CD4-positive, alpha-beta T cell (primary cell): ENCODE measurements around the gene SRM. TPM values are rescaled to one million over a fixed set of nuclear protein-coding genes. Genes with fewer than 3 reads are reported as not detected.
A peak's percentile ranks its signal among the peaks of the same experiment; 100 is the strongest.

ENCODE experiments used
- ATAC-seq: fragments of 200-7000 bp; cut with Tn5 transposase; one replicate; pipeline ENCODE4 v1.10.0; 2022; ENCODE audit warnings: mild to moderate bottlenecking; ENCODE audit not compliant: poor library complexity
- CTCF ChIA-PET: fragments of 350-600 bp; sonication (Branson Sonifier 250); formaldehyde crosslinking; loops from one replicate; lab custom pipeline; 2021; ENCODE audit warnings: antibody characterized with exemption, inconsistent platforms; lab: Charles Lee
- POLR2A ChIA-PET: fragments of 350-600 bp; sonication (Branson Sonifier 250); formaldehyde crosslinking; loops from one replicate; lab custom pipeline; 2021; ENCODE audit warnings: antibody characterized with exemption, inconsistent platforms; lab: Charles Lee
- DNase-seq, 14 experiments: peaks; one replicate each; pipeline ENCODE4 v3.0.0-alpha.2; 2013 to 2020; ENCODE audit warnings: mixed read lengths in 2 of 14
- H3K27ac ChIP-seq, 2 donors: one replicate each; pipeline versions ENCODE4 v1.5.1 to v1.7.0; 2013; ENCODE audit warnings: low read length in 2 of 2, low read depth in 1 of 2, mild to moderate bottlenecking in 1 of 2
- H3K27me3 ChIP-seq, 2 experiments: 1 replicate in 1 of 2; 2 replicates in 1 of 2; pipeline versions ENCODE4 v1.6.1 to v1.7.0; 2013; ENCODE audit warnings: low read length in 2 of 2, control low read depth in 1 of 2, mild to moderate bottlenecking in 1 of 2, moderate library complexity in 1 of 2; ENCODE audit not compliant: insufficient read depth in 2 of 2, control insufficient read depth in 1 of 2
- H3K36me3 ChIP-seq: one replicate; pipeline ENCODE4 v1.6.1; 2013; ENCODE audit warnings: low read length, control low read depth; ENCODE audit not compliant: insufficient read depth
- H3K4me1 ChIP-seq: one replicate; pipeline ENCODE4 v1.6.1; 2013; ENCODE audit warnings: low read length, control low read depth; ENCODE audit not compliant: insufficient read depth
- H3K4me3 ChIP-seq: one replicate; pipeline ENCODE4 v1.5.1; 2013; ENCODE audit warnings: mild to moderate bottlenecking, low read length, moderate library complexity
- H3K9me3 ChIP-seq, 2 experiments: 1 replicate in 1 of 2; 2 replicates in 1 of 2; pipeline versions ENCODE4 v1.6.1 to v1.7.0; 2013; ENCODE audit warnings: low read length in 2 of 2, mild to moderate bottlenecking in 2 of 2, control low read depth in 1 of 2, moderate library complexity in 1 of 2; ENCODE audit not compliant: control insufficient read depth in 1 of 2, insufficient read depth in 1 of 2
- H3K27ac Mint-ChIP-seq: one replicate; pipeline ENCODE4 v1.8.0; 2020; ENCODE audit warnings: mixed read lengths
- H3K27me3 Mint-ChIP-seq: one replicate; pipeline ENCODE4 v1.8.0; 2021; ENCODE audit warnings: mixed read lengths
- H3K36me3 Mint-ChIP-seq: one replicate; pipeline ENCODE4 v1.8.0; 2021; ENCODE audit warnings: low read depth, mixed read lengths
- H3K4me1 Mint-ChIP-seq: one replicate; pipeline ENCODE4 v1.8.0; 2021; ENCODE audit warnings: low read depth, mixed read lengths
- H3K4me3 Mint-ChIP-seq: one replicate; pipeline ENCODE4 v1.8.0; 2020; ENCODE audit warnings: mild to moderate bottlenecking, mixed read lengths
- H3K9me3 Mint-ChIP-seq: one replicate; pipeline ENCODE4 v1.8.0; 2020; ENCODE audit warnings: mixed read lengths
- intact Hi-C, 2 experiments: fragments of 100-400 bp; cut with DNase I in 1 of 2; cut with micrococcal nuclease in 1 of 2; formaldehyde crosslinking; loops; one replicate each; pipeline versions ENCODE4 v1.15.1 to v1.9.0; 2023 to 2025; cut with DNase I, micrococcal nuclease
- total RNA-seq, 174 experiments: library from RNA in 2 of 174; stranded (reverse) in 2 of 174; gene quantifications; one replicate each; pipeline ENCODE4 v1.2.3 and lab custom pipeline; 2021 to 2026
- TF ChIP-seq, protein P1 (sequence below): fragments of 200-600 bp; IDR thresholded peaks from one replicate; pipeline ENCODE4 v1.8.0; 2022; ENCODE audit warnings: antibody characterized with exemption, mild to moderate bottlenecking

SRM gene
- total RNA-seq, 2 experiments from 2014 or later, result 21.2 to 24.8 TPM

DNA sequence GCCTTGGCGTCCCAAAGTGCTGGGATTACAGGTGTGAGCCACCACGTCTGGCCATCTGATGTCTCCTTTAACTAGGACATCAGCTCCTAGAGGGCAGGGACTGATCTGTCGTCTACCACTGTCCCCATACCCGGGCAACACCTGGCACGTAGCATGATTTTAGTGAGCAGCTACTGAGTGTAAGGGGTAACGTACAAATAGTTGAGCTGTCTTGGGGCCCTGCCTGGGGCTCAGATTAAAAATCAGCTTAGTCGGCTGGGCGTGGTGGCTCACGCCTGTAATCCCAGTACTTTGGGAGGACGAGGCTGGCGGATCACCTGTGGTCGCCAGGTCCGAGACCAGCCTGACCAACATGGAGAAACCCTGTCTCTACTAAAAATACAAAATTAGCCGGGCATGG lies 1.8 kb downstream of the SRM start:
- intact Hi-C loops, result loop anchor here in 1 of 2 experiments (5.0 kb wide), 1 partner anchor 214 kb away; the partner anchor contains the start of gene UBIAD1
- Histone ChIP-seq H3K27ac (no peak overlapping the region), H3K4me3 (no peak overlapping the region), H3K9me3 (no peaks in the 10 kb centered on the region), H3K36me3 (peaks cover 24% of the 10 kb centered on the region), H3K27me3 (no peaks in the 10 kb centered on the region), H3K4me1 (peaks cover 32% of the 10 kb centered on the region)
- Mint-ChIP-seq H3K36me3 (peaks cover 46% of the 10 kb centered on the region), H3K4me3 (peak overlapping the region; percentile 70), H3K27me3 (no peaks in the 10 kb centered on the region), H3K9me3 (no peaks in the 10 kb centered on the region), H3K27ac (no peak overlapping the region), H3K4me1 (peaks cover 34% of the 10 kb centered on the region)
- TF ChIP-seq, protein P1, sequence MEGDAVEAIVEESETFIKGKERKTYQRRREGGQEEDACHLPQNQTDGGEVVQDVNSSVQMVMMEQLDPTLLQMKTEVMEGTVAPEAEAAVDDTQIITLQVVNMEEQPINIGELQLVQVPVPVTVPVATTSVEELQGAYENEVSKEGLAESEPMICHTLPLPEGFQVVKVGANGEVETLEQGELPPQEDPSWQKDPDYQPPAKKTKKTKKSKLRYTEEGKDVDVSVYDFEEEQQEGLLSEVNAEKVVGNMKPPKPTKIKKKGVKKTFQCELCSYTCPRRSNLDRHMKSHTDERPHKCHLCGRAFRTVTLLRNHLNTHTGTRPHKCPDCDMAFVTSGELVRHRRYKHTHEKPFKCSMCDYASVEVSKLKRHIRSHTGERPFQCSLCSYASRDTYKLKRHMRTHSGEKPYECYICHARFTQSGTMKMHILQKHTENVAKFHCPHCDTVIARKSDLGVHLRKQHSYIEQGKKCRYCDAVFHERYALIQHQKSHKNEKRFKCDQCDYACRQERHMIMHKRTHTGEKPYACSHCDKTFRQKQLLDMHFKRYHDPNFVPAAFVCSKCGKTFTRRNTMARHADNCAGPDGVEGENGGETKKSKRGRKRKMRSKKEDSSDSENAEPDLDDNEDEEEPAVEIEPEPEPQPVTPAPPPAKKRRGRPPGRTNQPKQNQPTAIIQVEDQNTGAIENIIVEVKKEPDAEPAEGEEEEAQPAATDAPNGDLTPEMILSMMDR, result no peak
- ChIA-PET POLR2A (no interaction called here), CTCF (interaction anchor here (7.0 kb wide), 1 partner anchor 20 kb away, joined by 53 read pairs; no protein-coding TSS in a partner anchor)
- DNase-seq (no peak), ATAC-seq (no peak)

DNA sequence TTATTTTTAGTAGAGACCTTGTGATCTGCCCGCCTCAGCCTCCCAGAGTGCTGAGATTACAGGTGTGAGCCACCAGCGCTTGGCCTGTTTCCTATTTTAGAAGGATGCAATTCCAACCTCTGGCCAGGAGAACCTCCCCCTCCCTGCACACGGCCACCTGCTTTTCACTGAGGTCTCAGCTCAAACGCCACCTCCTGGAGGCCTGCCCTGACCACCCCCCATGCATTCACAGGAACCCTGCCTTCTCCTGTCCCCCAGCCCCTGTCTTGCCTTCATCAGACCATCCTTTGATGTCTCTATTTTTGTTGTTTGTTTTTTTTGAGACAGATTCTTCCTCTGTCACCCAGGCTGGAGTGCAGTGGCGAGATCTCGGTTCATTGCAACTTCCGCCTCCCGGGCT lies 2.3 kb downstream of the SRM start:
- intact Hi-C loops, result loop anchor here in 1 of 2 experiments (5.0 kb wide), 1 partner anchor 215 kb away; the partner anchor contains the start of gene UBIAD1
- POLR2A ChIA-PET, result interaction anchor here (1.1 kb wide), 1 partner anchor 20 kb away, joined by 4 read pairs; no protein-coding TSS in a partner anchor
- Mint-ChIP-seq H3K9me3 (no peaks in the 10 kb centered on the region), H3K36me3 (peaks cover 45% of the 10 kb centered on the region), H3K27me3 (no peaks in the 10 kb centered on the region), H3K4me3 (peak overlapping the region; percentile 66), H3K4me1 (peaks cover 29% of the 10 kb centered on the region), H3K27ac (no peak overlapping the region)
- DNase-seq (no peak), ATAC-seq (no peak)
- CTCF ChIA-PET, result interaction anchor here (7.0 kb wide), 1 partner anchor 19 kb away, joined by 53 read pairs; no protein-coding TSS in a partner anchor
- no peaks in the 10 kb centered on the region for H3K9me3 ChIP-seq
- H3K27ac ChIP-seq, result no peak overlapping the region
- no peaks in the 10 kb centered on the region for H3K27me3 ChIP-seq
- TF ChIP-seq, protein P1, result no peak
- H3K4me3 ChIP-seq, result no peak overlapping the region
- peaks cover 24% of the 10 kb centered on the region for H3K36me3 ChIP-seq
- peaks cover 32% of the 10 kb centered on the region for H3K4me1 ChIP-seq

DNA sequence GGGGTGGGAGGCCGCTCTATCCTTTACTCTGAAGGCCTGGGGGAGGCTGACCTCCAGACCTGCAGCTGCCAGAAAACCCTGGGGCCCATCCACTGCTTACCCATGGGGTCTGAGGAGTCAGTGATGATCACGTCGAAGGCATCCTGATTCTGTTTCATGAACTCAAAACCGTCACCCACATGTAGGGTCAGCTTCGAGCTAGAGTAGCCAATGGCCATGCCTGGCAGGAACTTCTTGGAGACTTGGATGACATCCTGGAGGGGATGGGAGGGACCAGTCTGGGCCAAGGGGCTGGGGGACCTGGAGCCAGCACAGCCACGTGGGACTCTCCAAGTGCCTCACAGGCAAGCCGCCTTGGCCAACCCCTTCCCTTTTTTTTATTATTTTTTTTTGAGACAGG lies 3.3 kb downstream of the SRM start:
- no peaks in the 10 kb centered on the region for H3K9me3 ChIP-seq
- H3K27ac ChIP-seq, result no peak overlapping the region
- H3K27me3 Mint-ChIP-seq, result no peaks in the 10 kb centered on the region
- intact Hi-C loops, result loop anchor here in 1 of 2 experiments (5.0 kb wide), 1 partner anchor 216 kb away; the partner anchor contains the start of gene UBIAD1
- no peak overlapping the region for H3K27ac Mint-ChIP-seq
- no peak for ATAC-seq
- TF ChIP-seq, protein P1, result no peak
- POLR2A ChIA-PET, result interaction anchor here (1.1 kb wide), 1 partner anchor 19 kb away, joined by 4 read pairs; no protein-coding TSS in a partner anchor
- no peaks in the 10 kb centered on the region for H3K27me3 ChIP-seq
- no peaks in the 10 kb centered on the region for H3K9me3 Mint-ChIP-seq
- no peak overlapping the region for H3K4me3 ChIP-seq
- H3K36me3 Mint-ChIP-seq, result peaks cover 41% of the 10 kb centered on the region
- peaks cover 25% of the 10 kb centered on the region for H3K4me1 ChIP-seq
- CTCF ChIA-PET, result interaction anchor here (7.0 kb wide), 1 partner anchor 18 kb away, joined by 53 read pairs; no protein-coding TSS in a partner anchor
- DNase-seq, result no peak
- no peak overlapping the region for H3K4me3 Mint-ChIP-seq
- peaks cover 22% of the 10 kb centered on the region for H3K4me1 Mint-ChIP-seq
- peaks cover 24% of the 10 kb centered on the region for H3K36me3 ChIP-seq
